ENCODE data around the gene MRPL53. TPM values are rescaled to one million over a fixed set of nuclear protein-coding genes. Genes with fewer than 3 reads are reported as not detected.
A peak's percentile ranks its signal among the peaks of the same experiment; 100 is the strongest.

Gene MRPL53
- total and polyA plus RNA-seq, 10 donors: 13.0 to 86.7 (median 67.3) TPM

DNA sequence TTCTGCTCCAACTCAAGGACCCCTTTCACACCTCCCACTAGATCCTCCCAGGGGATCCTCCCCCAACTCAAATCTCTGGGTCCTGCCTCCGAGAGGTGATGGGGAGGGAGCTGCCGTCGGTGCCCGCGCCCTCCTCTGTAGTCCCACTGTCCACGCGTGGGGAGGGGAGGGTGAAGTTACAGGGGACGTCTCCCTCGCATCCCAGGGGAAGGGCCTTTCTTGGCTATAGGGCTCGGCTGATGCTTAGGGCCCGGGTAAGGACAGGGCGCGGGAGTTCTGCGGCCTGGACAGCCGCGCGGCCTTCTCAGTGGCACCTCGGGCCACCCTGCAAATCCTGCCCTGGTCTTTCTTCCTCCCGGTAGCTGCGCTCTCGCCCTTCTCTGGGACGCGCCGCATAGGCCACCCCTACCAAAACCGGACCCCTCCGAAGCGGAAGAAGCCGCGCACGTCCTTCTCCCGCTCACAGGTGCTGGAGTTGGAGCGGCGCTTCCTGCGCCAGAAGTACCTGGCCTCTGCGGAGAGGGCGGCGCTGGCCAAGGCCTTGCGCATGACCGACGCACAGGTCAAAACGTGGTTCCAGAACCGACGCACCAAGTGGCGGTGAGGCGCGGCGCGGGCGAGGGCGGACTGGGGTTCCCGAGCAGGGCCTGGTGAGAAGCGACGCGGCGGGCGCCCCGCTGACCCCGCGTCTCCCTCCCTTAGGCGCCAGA lies 42.9 kb upstream of the MRPL53 start:
- peak; percentile 78 for DNase-seq
- intact Hi-C loops (cut with DNase I; ENCODE audit: low total_unique reads): no loop called here
- Histone ChIP-seq H3K9me3 (no peaks in the 10 kb centered on the region), H3K36me3 (no peaks in the 10 kb centered on the region), H3K4me3 (peak overlapping the region; percentile 27 to 71 (median 52)), H3K27ac (no peak overlapping the region), H3K4me1 (peaks cover 20 to 41% (median 37%) of the 10 kb centered on the region in 6 donors), H3K27me3 (replicated peaks in 1 of 7) (peaks cover 23 to 100% (median 90%) of the 10 kb centered on the region in 7 donors)
- TF ChIP-seq, protein P1, sequence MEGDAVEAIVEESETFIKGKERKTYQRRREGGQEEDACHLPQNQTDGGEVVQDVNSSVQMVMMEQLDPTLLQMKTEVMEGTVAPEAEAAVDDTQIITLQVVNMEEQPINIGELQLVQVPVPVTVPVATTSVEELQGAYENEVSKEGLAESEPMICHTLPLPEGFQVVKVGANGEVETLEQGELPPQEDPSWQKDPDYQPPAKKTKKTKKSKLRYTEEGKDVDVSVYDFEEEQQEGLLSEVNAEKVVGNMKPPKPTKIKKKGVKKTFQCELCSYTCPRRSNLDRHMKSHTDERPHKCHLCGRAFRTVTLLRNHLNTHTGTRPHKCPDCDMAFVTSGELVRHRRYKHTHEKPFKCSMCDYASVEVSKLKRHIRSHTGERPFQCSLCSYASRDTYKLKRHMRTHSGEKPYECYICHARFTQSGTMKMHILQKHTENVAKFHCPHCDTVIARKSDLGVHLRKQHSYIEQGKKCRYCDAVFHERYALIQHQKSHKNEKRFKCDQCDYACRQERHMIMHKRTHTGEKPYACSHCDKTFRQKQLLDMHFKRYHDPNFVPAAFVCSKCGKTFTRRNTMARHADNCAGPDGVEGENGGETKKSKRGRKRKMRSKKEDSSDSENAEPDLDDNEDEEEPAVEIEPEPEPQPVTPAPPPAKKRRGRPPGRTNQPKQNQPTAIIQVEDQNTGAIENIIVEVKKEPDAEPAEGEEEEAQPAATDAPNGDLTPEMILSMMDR (IDR thresholded peaks at IDR 0.05 in 8 of 11, conservative IDR thresholded peaks at IDR 0.05 in 3 of 11): no peak
- no peak for TF ChIP-seq POLR2AphosphoS5 (IDR thresholded peaks at IDR 0.05)
- no peak for TF ChIP-seq POLR2A (IDR thresholded peaks at IDR 0.05)
- whole genome bisulfite sequencing, 5 donors: 4 to 15% (median 5%) methylated on average over 16 to 60 of the region's 60 CpGs

DNA sequence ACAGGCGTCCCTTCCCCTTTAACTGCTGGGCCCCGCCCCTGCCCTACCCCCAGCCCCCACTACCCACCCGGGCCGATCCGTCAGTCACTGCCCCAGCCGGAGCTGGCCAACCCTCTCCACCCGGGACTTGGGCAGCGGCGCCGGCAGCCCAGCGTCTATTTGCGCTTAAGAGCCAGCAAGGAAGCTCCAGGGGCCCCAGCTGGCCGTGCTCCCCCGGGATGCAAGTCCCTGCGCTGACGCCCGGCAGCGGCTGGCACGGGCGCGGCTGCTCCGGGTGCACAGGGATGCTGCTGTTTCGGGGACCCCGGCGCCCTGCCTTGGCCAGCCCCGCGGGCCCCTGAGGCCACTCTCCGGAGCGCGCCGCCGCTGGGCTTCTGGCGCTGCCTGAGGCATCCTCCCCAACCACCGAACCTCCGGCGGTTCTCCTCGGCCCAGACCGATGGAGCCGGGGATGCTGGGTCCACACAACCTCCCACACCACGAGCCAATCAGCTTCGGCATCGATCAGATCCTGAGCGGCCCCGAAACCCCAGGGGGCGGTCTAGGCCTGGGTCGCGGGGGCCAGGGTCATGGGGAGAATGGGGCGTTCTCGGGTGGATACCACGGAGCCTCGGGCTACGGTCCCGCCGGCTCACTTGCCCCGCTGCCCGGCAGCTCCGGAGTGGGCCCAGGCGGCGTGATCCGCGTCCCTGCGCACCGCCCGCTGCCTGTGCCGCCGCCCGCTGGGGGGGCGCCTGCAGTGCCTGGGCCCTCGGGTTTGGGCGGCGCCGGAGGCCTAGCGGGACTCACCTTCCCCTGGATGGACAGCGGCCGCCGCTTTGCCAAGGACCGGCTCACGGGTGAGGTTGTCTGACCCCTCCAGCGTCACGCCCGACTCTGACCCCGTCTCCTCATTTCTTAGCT lies 42.1 kb upstream of the MRPL53 start, which contains the start of gene TLX2:
Gene TLX2, plus strand, starts transcription at position 83 of the 903 bp plus-strand sequence. Its CDS starts 357 bp downstream, at position 440.
- peak; percentile 78 for DNase-seq
- intact Hi-C loops (cut with DNase I; ENCODE audit: low total_unique reads): no loop called here
- Histone ChIP-seq H3K36me3 (no peaks in the 10 kb centered on the region), H3K4me3 (peak within 1 kb of the TSS in 6 of 8 donors; percentile 16 to 71 (median 52)), H3K9me3 (no peaks in the 10 kb centered on the region), H3K4me1 (peaks cover 20 to 41% (median 37%) of the 10 kb centered on the region in 6 donors), H3K27ac (no peak within 1 kb of the TSS), H3K27me3 (replicated peaks in 1 of 7) (peaks cover 23 to 98% (median 90%) of the 10 kb centered on the region in 7 donors)
- TF ChIP-seq POLR2AphosphoS5 (IDR thresholded peaks at IDR 0.05): no peak
- TF ChIP-seq, protein P1 (IDR thresholded peaks at IDR 0.05 in 8 of 11, conservative IDR thresholded peaks at IDR 0.05 in 3 of 11): no peak
- no peak for TF ChIP-seq POLR2A (IDR thresholded peaks at IDR 0.05)
- 2 to 6% (median 3%) methylated on average over 26 to 82 of the region's 82 CpGs for WGBS, 5 donors

DNA sequence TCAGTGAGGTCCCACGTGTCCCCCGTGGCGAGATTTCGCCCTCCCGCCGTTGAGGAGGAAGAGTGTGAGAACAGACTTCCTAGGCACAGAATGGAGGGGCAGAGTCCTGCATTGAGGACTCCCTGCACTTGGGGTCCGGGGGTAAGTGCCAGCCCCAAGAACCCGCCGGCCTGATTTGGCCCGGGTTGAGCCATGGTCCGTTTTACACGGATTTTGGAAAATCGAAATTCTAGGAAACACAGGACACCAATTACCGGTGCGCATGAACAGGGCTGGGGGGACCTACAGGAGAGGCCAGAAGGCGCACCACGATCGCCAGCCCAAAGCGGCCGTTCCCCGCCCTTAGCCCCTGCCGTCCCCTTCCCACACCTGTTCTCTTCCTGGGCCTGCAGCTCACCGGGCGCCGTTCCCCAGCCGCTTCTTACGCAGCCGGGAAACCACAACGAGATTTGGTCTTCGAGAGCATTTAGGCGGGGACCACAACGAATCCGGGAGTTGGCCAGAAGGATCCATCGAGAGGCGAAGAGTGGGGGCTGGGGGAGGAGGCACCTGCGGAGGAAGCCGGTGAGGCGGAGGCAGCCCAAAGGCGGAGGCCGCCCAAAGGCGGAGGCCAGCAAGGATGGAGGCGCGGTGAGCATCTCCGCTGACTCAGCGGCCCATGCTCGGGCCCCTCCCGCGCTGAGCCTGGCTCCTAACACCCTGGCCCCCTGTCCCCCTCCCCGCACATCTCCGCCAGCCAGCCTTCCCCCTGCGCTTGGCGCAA lies 41.3 kb upstream of the MRPL53 start:
- peak overlapping the region in 5 of 8 donors; percentile 14 to 71 (median 52) for H3K4me3 ChIP-seq
- intact Hi-C loops (cut with DNase I; ENCODE audit: low total_unique reads): no loop called here
- peak; percentile 64 to 79 (median 72) for TF ChIP-seq POLR2AphosphoS5 (IDR thresholded peaks at IDR 0.05)
- no peak for TF ChIP-seq POLR2A (IDR thresholded peaks at IDR 0.05)
- H3K9me3 ChIP-seq: no peaks in the 10 kb centered on the region
- H3K36me3 ChIP-seq: no peaks in the 10 kb centered on the region
- H3K27me3 ChIP-seq (replicated peaks in 1 of 7): peaks cover 23 to 90% (median 81%) of the 10 kb centered on the region in 7 donors
- peaks cover 20 to 41% (median 37%) of the 10 kb centered on the region in 6 donors for H3K4me1 ChIP-seq
- peak; percentile 63 for DNase-seq
- H3K27ac ChIP-seq: no peak overlapping the region
- 5 to 8% (median 6%) methylated on average over 23 to 52 of the region's 52 CpGs for WGBS, 5 donors

All from spleen (tissue), 11 donors.